GM12878 (cell line): ENCODE results near the gene HSP90AB1. TPM values are rescaled to one million over a fixed set of nuclear protein-coding genes. Genes with fewer than 3 reads are reported as not detected.

Source experiments
- BCL11A ChIP-seq: IDR thresholded peaks from 2 replicates; pipeline ENCODE4 v1.6.1; 2011; ENCODE audit warnings: low read depth, low read length
- CREM ChIP-seq: IDR thresholded peaks from 2 replicates; pipeline ENCODE4 v1.6.1; 2014; ENCODE audit warnings: antibody characterized with exemption, low read depth
- ETV6 ChIP-seq, 2 experiments: fragments of 450-650 bp in 1 of 2; IDR thresholded peaks in 1 of 2; conservative IDR thresholded peaks in 1 of 2; 2 replicates each; pipeline ENCODE4 v1.6.1; 2014; ENCODE audit warnings: antibody characterized with exemption in 1 of 2, borderline replicate concordance in 1 of 2, low read depth in 1 of 2, mild to moderate bottlenecking in 1 of 2, moderate library complexity in 1 of 2
- JUNB ChIP-seq: IDR thresholded peaks from 2 replicates; pipeline ENCODE4 v1.6.1; 2016; ENCODE audit warnings: antibody characterized with exemption, mild to moderate bottlenecking
- MEF2A ChIP-seq: IDR thresholded peaks from 2 replicates; pipeline ENCODE4 v1.6.1; 2011; ENCODE audit warnings: low read depth, mild to moderate bottlenecking, low read length, moderate library complexity; ENCODE audit not compliant: insufficient read depth
- NFYA ChIP-seq: IDR thresholded peaks from 2 replicates; pipeline ENCODE4 v1.6.1; 2011; ENCODE audit warnings: low read depth, mild to moderate bottlenecking, low read length, improper control_type of control experiment, borderline replicate concordance
- PAX8 ChIP-seq: fragments of 450-650 bp; IDR thresholded peaks from 2 replicates; pipeline ENCODE4 v1.6.1; 2017; ENCODE audit warnings: mild to moderate bottlenecking, moderate library complexity
- PML ChIP-seq: IDR thresholded peaks from 2 replicates; pipeline ENCODE4 v1.6.1; 2012; ENCODE audit warnings: low read length, inconsistent platforms
- POU2F2 ChIP-seq: IDR thresholded peaks from 3 replicates; pipeline ENCODE4 v1.6.1; 2011; ENCODE audit warnings: low read depth, mild to moderate bottlenecking, low read length, borderline replicate concordance
- RFX5 ChIP-seq: IDR thresholded peaks from 2 replicates; pipeline ENCODE4 v1.6.1; 2011; ENCODE audit warnings: low read depth, low read length, improper control_type of control experiment
- SPI1 ChIP-seq: IDR thresholded peaks from 2 replicates; pipeline ENCODE4 v1.6.1; 2011; ENCODE audit warnings: low read depth, mild to moderate bottlenecking, low read length, moderate library complexity, borderline replicate concordance; ENCODE audit not compliant: insufficient read depth
- SRF ChIP-seq, 2 experiments: IDR thresholded peaks; 2 replicates each; pipeline ENCODE4 v1.6.1; 2011; ENCODE audit warnings: low read depth in 2 of 2, low read length in 2 of 2, mild to moderate bottlenecking in 1 of 2, moderate library complexity in 1 of 2
- TARDBP ChIP-seq: IDR thresholded peaks from 2 replicates; pipeline ENCODE4 v1.6.1; 2016; ENCODE audit warnings: borderline replicate concordance
- TBL1XR1 ChIP-seq: IDR thresholded peaks from 2 replicates; pipeline ENCODE4 v1.6.1; 2012; ENCODE audit warnings: low read depth, low read length, improper control_type of control experiment
- YBX1 ChIP-seq: fragments of 450-650 bp; IDR thresholded peaks from 2 replicates; pipeline ENCODE4 v1.6.1; 2016; ENCODE audit warnings: antibody characterized with exemption
- polyA plus RNA-seq, 11 experiments: library from polyadenylated mRNA; depleted of rRNA in 4 of 11; unstranded in 6 of 11; stranded (reverse) in 5 of 11; fragments of >200 nt; fragmentation: Nextera tagmentation in 4 of 11; fragmentation: Illumina TruSeq in 1 of 11; extraction: Ambion mirVana in 4 of 11; extraction: Trizol in 1 of 11; gene quantifications; 1 replicate in 1 of 11; 2 replicates in 10 of 11; pipeline versions ENCODE4 v1.2.1 to v1.2.3, GENCODE V29; 2011 to 2016; ENCODE audit warnings: inconsistent platforms in 2 of 11, missing spikeins in 2 of 11, low read depth in 1 of 11
- total RNA-seq, 4 experiments: library from RNA; depleted of rRNA in 3 of 4; stranded (reverse); fragments of >200 nt in 3 of 4; fragmentation: Illumina TruSeq in 1 of 4; extraction: Trizol in 1 of 4; gene quantifications; 2 replicates each; pipeline versions ENCODE4 v1.2.1 to v1.2.3, GENCODE V29; 2013 to 2021
- TF ChIP-seq, protein P1 (sequence below): fragments of 450-650 bp; IDR thresholded peaks from 2 replicates; pipeline ENCODE4 v1.6.1; 2016; ENCODE audit warnings: mild to moderate bottlenecking
- TF ChIP-seq, protein P2 (sequence below): fragments of 450-650 bp; IDR thresholded peaks from 2 replicates; pipeline ENCODE4 v1.6.1; 2016; ENCODE audit warnings: mild to moderate bottlenecking, moderate library complexity, borderline replicate concordance
- TF ChIP-seq, protein P3 (sequence below): fragments of 450-650 bp; IDR thresholded peaks from 2 replicates; pipeline ENCODE4 v1.6.1; 2017; ENCODE audit warnings: low read depth, mild to moderate bottlenecking, moderate library complexity
- TF ChIP-seq, protein P4 (sequence below): IDR thresholded peaks from 2 replicates; pipeline ENCODE4 v1.6.1; 2011; ENCODE audit warnings: mild to moderate bottlenecking, low read depth, low read length, moderate library complexity; ENCODE audit not compliant: insufficient replicate concordance
- TF ChIP-seq, protein P5 (sequence below): fragments of 150-350 bp; IDR thresholded peaks from 2 replicates; pipeline ENCODE4 v1.6.1; 2014; ENCODE audit warnings: mild to moderate bottlenecking, low read depth, low read length

HSP90AB1 gene
- total and polyA plus RNA-seq, 10 of the 15 experiments (the other 5 are each of a cell fraction or from before 2014, with no cell fraction given): 988 to 1,682 (median 1,146) TPM

DNA sequence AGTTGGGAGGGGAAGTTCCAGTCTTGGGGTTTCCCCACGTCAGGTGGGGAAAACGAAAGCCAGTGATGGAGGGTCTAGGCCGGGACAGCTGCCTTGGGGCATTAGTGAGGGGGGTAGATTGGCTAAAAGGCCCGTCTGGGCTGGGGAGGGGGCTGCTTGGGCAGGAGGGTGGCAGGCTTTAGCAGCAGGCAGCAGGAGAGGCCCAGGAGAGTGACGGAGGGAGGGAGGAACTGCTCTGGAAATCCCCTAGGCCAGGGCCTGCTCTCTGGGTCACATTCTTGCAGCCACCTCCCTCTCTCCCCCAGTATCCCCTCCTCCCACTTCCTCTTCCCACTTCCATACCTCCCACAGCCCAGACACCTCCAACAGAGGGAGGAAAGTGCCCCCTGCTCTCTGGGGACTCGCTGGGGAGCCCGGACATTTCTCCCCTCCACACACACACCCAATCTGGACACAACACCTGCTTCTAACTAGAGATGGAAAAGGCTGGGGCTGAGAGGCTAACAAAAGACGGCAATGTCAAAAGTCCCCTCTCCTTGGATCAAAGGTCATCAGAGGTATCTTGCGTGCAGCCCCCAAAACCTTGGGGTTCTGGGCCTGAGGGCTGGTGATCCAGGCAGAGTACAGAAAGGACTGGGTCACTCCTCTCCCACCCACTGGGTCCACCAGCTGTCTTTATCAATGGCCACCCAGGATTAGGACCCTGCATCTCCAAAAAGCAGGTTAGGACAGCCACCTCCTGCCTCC, 16.6 kb downstream of the HSP90AB1 start (continued):
- TF ChIP-seq, protein P1, sequence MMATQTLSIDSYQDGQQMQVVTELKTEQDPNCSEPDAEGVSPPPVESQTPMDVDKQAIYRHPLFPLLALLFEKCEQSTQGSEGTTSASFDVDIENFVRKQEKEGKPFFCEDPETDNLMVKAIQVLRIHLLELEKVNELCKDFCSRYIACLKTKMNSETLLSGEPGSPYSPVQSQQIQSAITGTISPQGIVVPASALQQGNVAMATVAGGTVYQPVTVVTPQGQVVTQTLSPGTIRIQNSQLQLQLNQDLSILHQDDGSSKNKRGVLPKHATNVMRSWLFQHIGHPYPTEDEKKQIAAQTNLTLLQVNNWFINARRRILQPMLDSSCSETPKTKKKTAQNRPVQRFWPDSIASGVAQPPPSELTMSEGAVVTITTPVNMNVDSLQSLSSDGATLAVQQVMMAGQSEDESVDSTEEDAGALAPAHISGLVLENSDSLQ: peak; percentile 53; the same call in 1 of the 2 replicates
- TF ChIP-seq, protein P2, sequence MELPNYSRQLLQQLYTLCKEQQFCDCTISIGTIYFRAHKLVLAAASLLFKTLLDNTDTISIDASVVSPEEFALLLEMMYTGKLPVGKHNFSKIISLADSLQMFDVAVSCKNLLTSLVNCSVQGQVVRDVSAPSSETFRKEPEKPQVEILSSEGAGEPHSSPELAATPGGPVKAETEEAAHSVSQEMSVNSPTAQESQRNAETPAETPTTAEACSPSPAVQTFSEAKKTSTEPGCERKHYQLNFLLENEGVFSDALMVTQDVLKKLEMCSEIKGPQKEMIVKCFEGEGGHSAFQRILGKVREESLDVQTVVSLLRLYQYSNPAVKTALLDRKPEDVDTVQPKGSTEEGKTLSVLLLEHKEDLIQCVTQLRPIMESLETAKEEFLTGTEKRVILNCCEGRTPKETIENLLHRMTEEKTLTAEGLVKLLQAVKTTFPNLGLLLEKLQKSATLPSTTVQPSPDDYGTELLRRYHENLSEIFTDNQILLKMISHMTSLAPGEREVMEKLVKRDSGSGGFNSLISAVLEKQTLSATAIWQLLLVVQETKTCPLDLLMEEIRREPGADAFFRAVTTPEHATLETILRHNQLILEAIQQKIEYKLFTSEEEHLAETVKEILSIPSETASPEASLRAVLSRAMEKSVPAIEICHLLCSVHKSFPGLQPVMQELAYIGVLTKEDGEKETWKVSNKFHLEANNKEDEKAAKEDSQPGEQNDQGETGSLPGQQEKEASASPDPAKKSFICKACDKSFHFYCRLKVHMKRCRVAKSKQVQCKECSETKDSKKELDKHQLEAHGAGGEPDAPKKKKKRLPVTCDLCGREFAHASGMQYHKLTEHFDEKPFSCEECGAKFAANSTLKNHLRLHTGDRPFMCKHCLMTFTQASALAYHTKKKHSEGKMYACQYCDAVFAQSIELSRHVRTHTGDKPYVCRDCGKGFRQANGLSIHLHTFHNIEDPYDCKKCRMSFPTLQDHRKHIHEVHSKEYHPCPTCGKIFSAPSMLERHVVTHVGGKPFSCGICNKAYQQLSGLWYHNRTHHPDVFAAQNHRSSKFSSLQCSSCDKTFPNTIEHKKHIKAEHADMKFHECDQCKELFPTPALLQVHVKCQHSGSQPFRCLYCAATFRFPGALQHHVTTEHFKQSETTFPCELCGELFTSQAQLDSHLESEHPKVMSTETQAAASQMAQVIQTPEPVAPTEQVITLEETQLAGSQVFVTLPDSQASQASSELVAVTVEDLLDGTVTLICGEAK: no peak
- TF ChIP-seq, protein P3, sequence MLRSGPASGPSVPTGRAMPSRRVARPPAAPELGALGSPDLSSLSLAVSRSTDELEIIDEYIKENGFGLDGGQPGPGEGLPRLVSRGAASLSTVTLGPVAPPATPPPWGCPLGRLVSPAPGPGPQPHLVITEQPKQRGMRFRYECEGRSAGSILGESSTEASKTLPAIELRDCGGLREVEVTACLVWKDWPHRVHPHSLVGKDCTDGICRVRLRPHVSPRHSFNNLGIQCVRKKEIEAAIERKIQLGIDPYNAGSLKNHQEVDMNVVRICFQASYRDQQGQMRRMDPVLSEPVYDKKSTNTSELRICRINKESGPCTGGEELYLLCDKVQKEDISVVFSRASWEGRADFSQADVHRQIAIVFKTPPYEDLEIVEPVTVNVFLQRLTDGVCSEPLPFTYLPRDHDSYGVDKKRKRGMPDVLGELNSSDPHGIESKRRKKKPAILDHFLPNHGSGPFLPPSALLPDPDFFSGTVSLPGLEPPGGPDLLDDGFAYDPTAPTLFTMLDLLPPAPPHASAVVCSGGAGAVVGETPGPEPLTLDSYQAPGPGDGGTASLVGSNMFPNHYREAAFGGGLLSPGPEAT: peak; percentile 95
- TF ChIP-seq POU2F2: peak; percentile 57; the same call in 2 of the 3 replicates
- no peak for TF ChIP-seq NFYA
- no peak for TF ChIP-seq PAX8
- TF ChIP-seq TBL1XR1: no peak; the same call in 1 of the 2 replicates
- TF ChIP-seq SRF (IDR thresholded peaks at IDR 0.05; ENCODE audit: low read depth in 2 of 2, low read length in 2 of 2): 0 out of 4 replicates have a peak, but pooled peaks of 1 of the 2 experiments have one; percentile 26
- TF ChIP-seq CREM: peak; percentile 52
- peak; percentile 41; the same call in 1 of the 2 replicates for TF ChIP-seq BCL11A
- no peak for TF ChIP-seq MEF2A
- TF ChIP-seq TARDBP: no peak; the same call in 1 of the 2 replicates
- TF ChIP-seq, protein P4, sequence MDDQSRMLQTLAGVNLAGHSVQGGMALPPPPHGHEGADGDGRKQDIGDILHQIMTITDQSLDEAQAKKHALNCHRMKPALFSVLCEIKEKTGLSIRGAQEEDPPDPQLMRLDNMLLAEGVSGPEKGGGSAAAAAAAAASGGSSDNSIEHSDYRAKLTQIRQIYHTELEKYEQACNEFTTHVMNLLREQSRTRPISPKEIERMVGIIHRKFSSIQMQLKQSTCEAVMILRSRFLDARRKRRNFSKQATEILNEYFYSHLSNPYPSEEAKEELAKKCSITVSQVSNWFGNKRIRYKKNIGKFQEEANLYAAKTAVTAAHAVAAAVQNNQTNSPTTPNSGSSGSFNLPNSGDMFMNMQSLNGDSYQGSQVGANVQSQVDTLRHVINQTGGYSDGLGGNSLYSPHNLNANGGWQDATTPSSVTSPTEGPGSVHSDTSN: peak; percentile 28
- peak; percentile 91 for TF ChIP-seq SPI1
- TF ChIP-seq PML: no peak
- TF ChIP-seq ETV6 (conservative IDR thresholded peaks at IDR 0.05 in 1 of 2, IDR thresholded peaks at IDR 0.05 in 1 of 2; ENCODE audit: borderline replicate concordance in 1 of 2, low read depth in 1 of 2): peak in 1 of 2 experiments; percentile 79; a peak in 1 of 4 replicates
- TF ChIP-seq JUNB: no peak
- TF ChIP-seq YBX1: no peak
- no peak for TF ChIP-seq RFX5
- TF ChIP-seq, protein P5, sequence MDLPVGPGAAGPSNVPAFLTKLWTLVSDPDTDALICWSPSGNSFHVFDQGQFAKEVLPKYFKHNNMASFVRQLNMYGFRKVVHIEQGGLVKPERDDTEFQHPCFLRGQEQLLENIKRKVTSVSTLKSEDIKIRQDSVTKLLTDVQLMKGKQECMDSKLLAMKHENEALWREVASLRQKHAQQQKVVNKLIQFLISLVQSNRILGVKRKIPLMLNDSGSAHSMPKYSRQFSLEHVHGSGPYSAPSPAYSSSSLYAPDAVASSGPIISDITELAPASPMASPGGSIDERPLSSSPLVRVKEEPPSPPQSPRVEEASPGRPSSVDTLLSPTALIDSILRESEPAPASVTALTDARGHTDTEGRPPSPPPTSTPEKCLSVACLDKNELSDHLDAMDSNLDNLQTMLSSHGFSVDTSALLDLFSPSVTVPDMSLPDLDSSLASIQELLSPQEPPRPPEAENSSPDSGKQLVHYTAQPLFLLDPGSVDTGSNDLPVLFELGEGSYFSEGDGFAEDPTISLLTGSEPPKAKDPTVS: no peak; the same call in 1 of the 2 replicates
